Mesendoderm (in vitro differentiated cells): ENCODE data around the gene NADK2.

ENCODE experiments used
- DNase-seq: peaks from one replicate; pipeline ENCODE4 v3.0.0; 2013
- H2AK5ac ChIP-seq: 2 replicates; pipeline ENCODE4 v1.6.1; 2013; ENCODE audit warnings: low read length, inconsistent platforms
- H2BK120ac ChIP-seq: 2 replicates; pipeline ENCODE4 v1.6.1; 2013; ENCODE audit warnings: low read depth, mild to moderate bottlenecking, low read length, moderate library complexity, mixed read lengths
- H2BK15ac ChIP-seq: replicated peaks from 2 replicates; pipeline ENCODE4 v1.6.1; 2013; ENCODE audit warnings: low read depth, mild to moderate bottlenecking, moderate library complexity
- H2BK5ac ChIP-seq: 2 replicates; pipeline ENCODE4 v1.6.1; 2013; ENCODE audit warnings: low read length, inconsistent platforms
- H3K18ac ChIP-seq: 2 replicates; pipeline ENCODE4 v1.6.1; 2013; ENCODE audit warnings: mild to moderate bottlenecking, low read length, mixed read lengths
- H3K23ac ChIP-seq: one replicate; pipeline ENCODE4 v1.6.1; 2013; ENCODE audit warnings: low read length
- H3K27ac ChIP-seq: 2 replicates; pipeline ENCODE4 v1.5.1; 2013; ENCODE audit warnings: low read depth, mild to moderate bottlenecking, inconsistent platforms, low read length, moderate library complexity
- H3K27me3 ChIP-seq: 2 replicates; pipeline ENCODE4 v1.6.1; 2013; ENCODE audit warnings: low read length, control low read depth, mild to moderate bottlenecking, inconsistent platforms; ENCODE audit not compliant: insufficient read depth, poor library complexity
- H3K36me3 ChIP-seq: 2 replicates; pipeline ENCODE4 v1.6.1; 2013; ENCODE audit warnings: low read length, inconsistent platforms; ENCODE audit not compliant: control insufficient read depth, insufficient read depth
- H3K4ac ChIP-seq: one replicate; pipeline ENCODE4 v1.6.1; 2013; ENCODE audit warnings: low read depth, mild to moderate bottlenecking, low read length, moderate library complexity
- H3K4me1 ChIP-seq: 2 replicates; pipeline ENCODE4 v1.6.1; 2013; ENCODE audit warnings: low read depth, low read length, inconsistent platforms; ENCODE audit not compliant: control insufficient read depth
- H3K4me2 ChIP-seq: 2 replicates; pipeline ENCODE4 v1.6.1; 2013; ENCODE audit warnings: low read length
- H3K4me3 ChIP-seq: 2 replicates; pipeline ENCODE4 v1.5.1; 2013; ENCODE audit warnings: mild to moderate bottlenecking, low read length
- H3K56ac ChIP-seq: one replicate; pipeline ENCODE4 v1.6.1; 2013; ENCODE audit warnings: low read length
- H3K79me1 ChIP-seq: 2 replicates; pipeline ENCODE4 v1.6.1; 2013; ENCODE audit warnings: low read length, inconsistent platforms
- H3K79me2 ChIP-seq: 2 replicates; pipeline ENCODE4 v1.6.1; 2013; ENCODE audit warnings: mild to moderate bottlenecking, low read length; ENCODE audit not compliant: control insufficient read depth, insufficient read depth
- H3K9ac ChIP-seq: 2 replicates; pipeline ENCODE4 v1.6.1; 2013; ENCODE audit warnings: low read length, inconsistent platforms
- H4K5ac ChIP-seq: one replicate; pipeline ENCODE4 v1.6.1; 2013; ENCODE audit warnings: low read length
- H4K8ac ChIP-seq: one replicate; pipeline ENCODE4 v1.6.1; 2013; ENCODE audit warnings: low read depth, mild to moderate bottlenecking, control low read depth, low read length, moderate library complexity
- WGBS: extraction: QIAGEN DNeasy Blood & Tissue Kit; methylation state at CpG from one replicate; pipeline ENCODE4 v1.1.7; 2013; ENCODE audit warnings: low lambda C conversion rate, missing lambda C conversion rate; ENCODE audit not compliant: insufficient coverage; ENCODE audit errors: extremely low coverage; 5-methylcytosine and 5-hydroxymethylcytosine counted together

The NADK2 gene

DNA sequence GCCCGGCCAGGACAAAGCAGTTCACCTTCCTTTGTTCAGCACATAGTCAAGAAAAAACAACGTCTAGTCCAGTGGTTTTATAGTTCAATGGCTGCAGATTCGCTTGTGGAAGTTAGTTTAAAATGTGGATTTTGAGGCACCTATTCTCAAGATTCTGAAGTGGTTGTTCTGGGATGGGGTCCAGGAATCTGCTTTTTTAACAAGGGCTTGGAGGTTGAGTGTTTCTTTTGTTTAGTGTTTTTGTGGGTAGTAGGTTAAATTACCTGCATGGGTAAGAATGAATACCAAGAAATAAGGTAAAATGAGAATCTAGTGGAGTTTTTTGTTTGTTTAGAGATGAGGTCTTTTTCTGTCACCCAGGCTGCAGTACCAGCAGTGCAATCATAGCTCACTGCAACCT is 28.4 kb upstream of the NADK2 start:
- Histone ChIP-seq H3K56ac (no peak overlapping the region), H3K4me2 (no peak overlapping the region), H2AK5ac (no peak overlapping the region), H2BK15ac (no peak overlapping the region), H3K36me3 (no peaks in the 10 kb centered on the region), H3K9ac (no peak overlapping the region), H3K4ac (no peak overlapping the region), H3K27me3 (no peaks in the 10 kb centered on the region), H3K18ac (no peak overlapping the region), H3K27ac (no peak overlapping the region), H3K79me2 (no peaks in the 10 kb centered on the region), H4K8ac (no peak overlapping the region), H3K79me1 (no peaks in the 10 kb centered on the region), H2BK120ac (no peak overlapping the region), H3K23ac (no peak overlapping the region), H3K4me1 (no peaks in the 10 kb centered on the region), H4K5ac (no peak overlapping the region), H3K4me3 (no peak overlapping the region), H2BK5ac (no peak overlapping the region)
- WGBS = no CpG with 5 or more reads among the region's 3 CpGs
- DNase-seq = no peak

- no peak overlapping the region for H3K27ac ChIP-seq
- no peak overlapping the region for H3K9ac ChIP-seq
- no peaks in the 10 kb centered on the region for H3K36me3 ChIP-seq
- no peak overlapping the region for H3K4ac ChIP-seq
- no peaks in the 10 kb centered on the region for H3K79me1 ChIP-seq
- no peaks in the 10 kb centered on the region for H3K4me1 ChIP-seq
- H3K27me3 ChIP-seq = no peaks in the 10 kb centered on the region
- H4K8ac ChIP-seq = no peak overlapping the region
- H2BK120ac ChIP-seq = no peak overlapping the region
- H3K23ac ChIP-seq = no peak overlapping the region
- no peak overlapping the region for H2BK5ac ChIP-seq
- no peak overlapping the region for H3K4me3 ChIP-seq
- no peak overlapping the region for H3K18ac ChIP-seq
- H3K4me2 ChIP-seq = no peak overlapping the region
- no peak overlapping the region for H2AK5ac ChIP-seq
- H3K79me2 ChIP-seq = no peaks in the 10 kb centered on the region
- no peak overlapping the region for H3K56ac ChIP-seq
- H4K5ac ChIP-seq = no peak overlapping the region
- DNase-seq = no peak
- H2BK15ac ChIP-seq = no peak overlapping the region
Observed at GRCh38 chr5:36269478-36269877, 27.8 kb upstream of the NADK2 start.

GRCh38 chr5:36267905-36268304 is 26.2 kb upstream of the NADK2 start:
- DNase-seq = no peak
- H3K4me3 ChIP-seq = no peak overlapping the region
- H2BK120ac ChIP-seq = no peak overlapping the region
- H4K8ac ChIP-seq = no peak overlapping the region
- H3K9ac ChIP-seq = no peak overlapping the region
- H2BK5ac ChIP-seq = no peak overlapping the region
- no peak overlapping the region for H3K18ac ChIP-seq
- H3K27me3 ChIP-seq = no peaks in the 10 kb centered on the region
- H3K36me3 ChIP-seq = no peaks in the 10 kb centered on the region
- H3K79me2 ChIP-seq = no peaks in the 10 kb centered on the region
- no peak overlapping the region for H2BK15ac ChIP-seq
- no peak overlapping the region for H3K56ac ChIP-seq
- H3K4me2 ChIP-seq = no peak overlapping the region
- no peaks in the 10 kb centered on the region for H3K4me1 ChIP-seq
- no peak overlapping the region for H4K5ac ChIP-seq
- no peak overlapping the region for H3K27ac ChIP-seq
- no peak overlapping the region for H3K4ac ChIP-seq
- no CpG with 5 or more reads among the region's 3 CpGs for WGBS
- no peaks in the 10 kb centered on the region for H3K79me1 ChIP-seq
- no peak overlapping the region for H2AK5ac ChIP-seq
- no peak overlapping the region for H3K23ac ChIP-seq

DNA sequence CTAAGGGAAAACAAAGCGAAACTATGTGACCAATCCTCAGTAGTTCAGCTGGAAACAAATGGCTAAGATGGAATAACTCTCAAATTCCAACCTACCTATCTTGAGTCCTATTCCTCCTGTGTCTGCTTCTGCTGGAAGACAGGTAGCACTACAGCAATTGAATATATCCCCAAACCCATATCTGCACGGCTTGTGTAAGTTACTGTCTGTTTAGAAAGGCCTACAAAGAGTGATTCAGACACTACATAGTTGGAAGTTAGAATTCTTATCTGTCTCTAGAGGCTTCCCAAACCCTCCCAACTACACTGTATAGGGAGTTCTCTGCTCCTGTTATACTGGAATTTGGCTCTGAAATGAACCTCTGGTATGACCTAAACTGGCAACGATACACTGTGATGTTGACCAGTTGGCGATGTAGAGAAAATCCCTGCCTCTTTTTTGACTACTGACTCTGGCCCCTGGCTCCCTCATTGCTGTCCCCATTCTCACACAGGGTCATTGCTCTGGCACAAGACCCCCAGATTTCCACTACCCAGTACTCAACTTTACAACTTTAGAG is 22.6 kb upstream of the NADK2 start:
- Histone ChIP-seq H3K36me3 (no peaks in the 10 kb centered on the region), H2BK120ac (no peak overlapping the region), H3K9ac (no peak overlapping the region), H3K23ac (no peak overlapping the region), H2BK5ac (no peak overlapping the region), H3K27me3 (no peaks in the 10 kb centered on the region), H2BK15ac (no peak overlapping the region), H3K56ac (no peak overlapping the region), H3K4me2 (no peak overlapping the region), H3K79me2 (no peaks in the 10 kb centered on the region), H3K4me1 (no peaks in the 10 kb centered on the region), H4K8ac (no peak overlapping the region), H3K27ac (no peak overlapping the region), H3K4me3 (no peak overlapping the region), H3K79me1 (no peaks in the 10 kb centered on the region), H4K5ac (no peak overlapping the region), H3K18ac (no peak overlapping the region), H3K4ac (no peak overlapping the region), H2AK5ac (no peak overlapping the region)
- no peak for DNase-seq
- no CpG with 5 or more reads among the region's 4 CpGs for WGBS

- H3K79me2 ChIP-seq = no peaks in the 10 kb centered on the region
- no CpG with 5 or more reads among the region's 6 CpGs for WGBS
- no peaks in the 10 kb centered on the region for H3K4me1 ChIP-seq
- H3K79me1 ChIP-seq = no peaks in the 10 kb centered on the region
- no peak overlapping the region for H2BK5ac ChIP-seq
- no peak overlapping the region for H3K4me3 ChIP-seq
- no peaks in the 10 kb centered on the region for H3K27me3 ChIP-seq
- H3K9ac ChIP-seq = no peak overlapping the region
- no peak overlapping the region for H3K4me2 ChIP-seq
- no peak overlapping the region for H4K5ac ChIP-seq
- no peak overlapping the region for H3K27ac ChIP-seq
- H3K36me3 ChIP-seq = no peaks in the 10 kb centered on the region
- no peak overlapping the region for H3K56ac ChIP-seq
- no peak overlapping the region for H3K23ac ChIP-seq
- no peak overlapping the region for H4K8ac ChIP-seq
- H2BK15ac ChIP-seq = no peak overlapping the region
- no peak overlapping the region for H2AK5ac ChIP-seq
- DNase-seq = no peak
- no peak overlapping the region for H3K18ac ChIP-seq
- no peak overlapping the region for H2BK120ac ChIP-seq
- no peak overlapping the region for H3K4ac ChIP-seq
Observed at GRCh38 chr5:36261186-36261585, 19.5 kb upstream of the NADK2 start.

DNA sequence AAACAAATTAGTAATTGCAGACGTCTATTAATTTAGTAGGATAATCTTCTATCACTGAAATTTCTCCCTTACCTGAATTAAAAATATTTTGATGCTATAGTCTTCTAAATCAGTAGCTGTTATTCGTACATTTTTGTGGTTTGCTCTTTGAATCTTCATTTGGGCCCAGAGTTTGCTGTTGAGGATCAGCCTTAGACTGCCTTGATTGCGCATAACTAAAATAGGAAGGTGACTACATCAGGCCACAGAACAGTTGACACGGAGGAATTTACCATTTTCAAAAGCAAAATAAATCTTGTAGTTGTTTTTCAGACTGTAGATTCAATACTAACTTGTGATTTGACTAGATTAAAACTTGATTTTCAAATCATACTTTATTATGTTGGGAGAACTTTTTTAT is 11.8 kb upstream of the NADK2 start:
- H3K4me2 ChIP-seq = no peak overlapping the region
- DNase-seq = no peak
- no peaks in the 10 kb centered on the region for H3K79me1 ChIP-seq
- no peak overlapping the region for H3K27ac ChIP-seq
- no peak overlapping the region for H3K18ac ChIP-seq
- no peak overlapping the region for H2BK120ac ChIP-seq
- no peak overlapping the region for H4K5ac ChIP-seq
- H3K4me3 ChIP-seq = no peak overlapping the region
- H3K36me3 ChIP-seq = no peaks in the 10 kb centered on the region
- no peaks in the 10 kb centered on the region for H3K79me2 ChIP-seq
- H3K23ac ChIP-seq = no peak overlapping the region
- H3K56ac ChIP-seq = no peak overlapping the region
- H3K4me1 ChIP-seq = no peaks in the 10 kb centered on the region
- no peaks in the 10 kb centered on the region for H3K27me3 ChIP-seq
- H2BK15ac ChIP-seq = no peak overlapping the region
- no peak overlapping the region for H3K9ac ChIP-seq
- H3K4ac ChIP-seq = no peak overlapping the region
- no CpG with 5 or more reads among the region's 4 CpGs for WGBS
- no peak overlapping the region for H4K8ac ChIP-seq
- H2BK5ac ChIP-seq = no peak overlapping the region
- H2AK5ac ChIP-seq = no peak overlapping the region
